ENCODE data around the gene RGL3. TPM values are rescaled to one million over a fixed set of nuclear protein-coding genes. Genes with fewer than 3 reads are reported as not detected.

Gene RGL3
- total and polyA plus RNA-seq, 9 of the 15 experiments (the other 6 are each of a cell fraction or from before 2014, with no cell fraction given) = 0.12 to 0.61 (median 0.32) TPM; not detected in 4

- peak within 1 kb of the TSS; percentile 59 for H3K4me3 ChIP-seq
- no peaks in the 10 kb centered on the region for H3K9me1 ChIP-seq (ENCODE audit: control insufficient read depth, insufficient read depth, low read length)
- H3K36me3 ChIP-seq (ENCODE audit: control insufficient read depth, insufficient read depth, low read length) = peaks cover 19% of the 10 kb centered on the region
- no peaks in the 10 kb centered on the region for H3K27me3 ChIP-seq (ENCODE audit: control insufficient read depth in 2 of 2, insufficient read depth in 2 of 2, low read length in 2 of 2)
- H3K9me3 ChIP-seq (replicated peaks; ENCODE audit: control insufficient read depth, insufficient read depth, low read depth, low read length) = no peaks in the 10 kb centered on the region
- H3K27ac ChIP-seq (ENCODE audit: extremely low read depth, low read depth, low read length) = peak within 1 kb of the TSS; percentile 84
- peak within 1 kb of the TSS; percentile 84 for H3K4me2 ChIP-seq (ENCODE audit: insufficient read depth, low read length)
- DNase-seq (ENCODE audit: extremely low read depth in 1 of 4, low spot score in 3 of 4) (peak; percentile 95 to 100 (median 98)), FAIRE-seq (peak; percentile 100), ATAC-seq (peak; percentile 97)
- H3K9ac ChIP-seq (ENCODE audit: insufficient read depth in 1 of 2, low read depth in 2 of 2, low read length in 2 of 2) = peak within 1 kb of the TSS; percentile 77 to 96
- H2AFZ ChIP-seq (ENCODE audit: low read depth, low read length) = peak within 1 kb of the TSS; percentile 97
- under 1% methylated on average over 44 of the region's 44 CpGs for WGBS (ENCODE audit: insufficient coverage, low coverage, missing lambda C conversion rate)
- ChIA-PET CTCF (ENCODE audit: low intra/inter-chr PET ratio) (interaction anchor here (0.6 kb wide), 1 partner anchor 10 kb away, joined by 3 read pairs; the partner anchor contains the start of gene EPOR), POLR2A (interaction anchor here (0.5 to 3.6 kb wide), 24 partner anchors 9 to 276 kb away, joined by 3 to 36 read pairs (median 4); partner anchors contain the start of genes CCDC159, ECSIT, EPOR and RAB3D)
- intact Hi-C loops (cut with micrococcal nuclease) = loop anchor here (2.0 kb wide), 1 partner anchor 60 kb away; the partner anchor contains the start of genes ODAD3 and PRKCSH
- BruUV-seq (replicated peaks) = TSS peak; percentile 86
- H4K20me1 ChIP-seq (replicated peaks; ENCODE audit: control insufficient read depth, insufficient read depth, low read length) = peaks cover 11% of the 10 kb centered on the region
- H3K4me1 ChIP-seq (replicated peaks in 1 of 2; ENCODE audit: control insufficient read depth in 2 of 2, insufficient read depth in 2 of 2, low read length in 2 of 2) = peaks cover 22 to 31% of the 10 kb centered on the region in 2 experiments
- peaks cover 16% of the 10 kb centered on the region; the same call in 2 of the 3 replicates for H3K79me2 ChIP-seq (ENCODE audit: control insufficient read depth, insufficient read depth, low read length)
- in situ Hi-C loops (cut with MboI) = loop anchor here (5.0 kb wide), 1 partner anchor 77 kb away; the partner anchor contains the start of gene TSPAN16
- TF ChIP-seq FOXK2 (conservative IDR thresholded peaks at IDR 0.05 in 1 of 2, IDR thresholded peaks at IDR 0.05 in 1 of 2; ENCODE audit: low read depth in 2 of 2) = peak; percentile 63 to 73; a peak in 3 of 4 replicates
- TF ChIP-seq REST (IDR thresholded peaks at IDR 0.05; ENCODE audit: borderline replicate concordance) = no peak
- TF ChIP-seq REST (CRISPR knock-in tag; IDR thresholded peaks at IDR 0.05; ENCODE audit: low read depth) = peak; percentile 80
- TF ChIP-seq ATF7 (IDR thresholded peaks at IDR 0.05) = peak; percentile 87
- TF ChIP-seq ELF1 (tag; IDR thresholded peaks at IDR 0.05) = peak; percentile 64; the same call in 1 of the 2 replicates
- TF ChIP-seq SP1 (CRISPR knock-in tag; IDR thresholded peaks at IDR 0.05) = peak; percentile 93
- TF ChIP-seq ZNF354B (CRISPR knock-in tag; IDR thresholded peaks at IDR 0.05) = no peak
- no peak for TF ChIP-seq HNRNPUL1 (IDR thresholded peaks at IDR 0.05; ENCODE audit: low read length)
- TF ChIP-seq AFF1 (IDR thresholded peaks at IDR 0.05; ENCODE audit: low read depth in 1 of 2, partially characterized antibody in 2 of 2) = peak in 1 of 2 experiments; percentile 37
These were observed 44.5 kb downstream of the RGL3 start, which contains the start of gene SWSAP1 for GRCh38 chr19:11374433-11375142. TSS of gene SWSAP1 (plus strand) at chr19:11374666. CDS start at chr19:11374681, 15 bp downstream.
